Peyer's patch (tissue), 4 donors: Measurements from ENCODE around the gene OSBPL10. TPM values are rescaled to one million over a fixed set of nuclear protein-coding genes. Genes with fewer than 3 reads are reported as not detected.

Experiments used
- DNase-seq, 3 donors: peaks; one replicate each; pipeline ENCODE4 v3.0.0-alpha.2; 2017 to 2019
- H3K27ac ChIP-seq, 4 donors: fragments of 200-600 bp; sonication (generic); one replicate each; pipeline ENCODE4 v1.5.1; 2016 to 2019
- H3K27me3 ChIP-seq, 2 donors: fragments of 200-600 bp; sonication (generic); one replicate each; pipeline ENCODE4 v1.5.1; 2019
- H3K36me3 ChIP-seq, 3 donors: fragments of 200-600 bp; sonication (generic); one replicate each; pipeline ENCODE4 v1.5.1; 2016 to 2019
- H3K4me1 ChIP-seq, 4 donors: fragments of 200-600 bp; sonication (generic); one replicate each; pipeline ENCODE4 v1.5.1; 2016 to 2019
- H3K4me3 ChIP-seq, 4 donors: fragments of 200-600 bp; sonication (generic); 1 replicate in 3 of 4; 2 replicates in 1 of 4; pipeline ENCODE4 v1.5.1; 2016 to 2019; ENCODE audit warnings: mild to moderate bottlenecking in 1 of 4
- H3K9me3 ChIP-seq, 4 donors: fragments of 200-600 bp; sonication (generic); one replicate each; pipeline ENCODE4 v1.5.1; 2016 to 2019; ENCODE audit warnings: mild to moderate bottlenecking in 1 of 4
- CTCF ChIP-seq, 6 experiments: fragments of 450-650 bp in 4 of 6; fragments of 200-600 bp in 2 of 6; sonication (generic) in 1 of 6; IDR thresholded peaks; one replicate each; pipeline ENCODE4 v1.5.1; 2017 to 2019; ENCODE audit warnings: antibody characterized with exemption in 6 of 6, mild to moderate bottlenecking in 3 of 6, moderate library complexity in 1 of 6
- POLR2A ChIP-seq, 2 donors: fragments of 450-650 bp; IDR thresholded peaks; one replicate each; pipeline ENCODE4 v1.5.1; 2017; ENCODE audit warnings: antibody characterized with exemption in 2 of 2, mild to moderate bottlenecking in 2 of 2, moderate library complexity in 2 of 2
- total RNA-seq, 4 donors: library from RNA; depleted of rRNA; stranded (reverse); fragments of >200 nt; gene quantifications; one replicate each; pipeline ENCODE4 v1.1.0, GENCODE V29; 2016

The OSBPL10 gene
- total RNA-seq, 4 donors from 2014 or later, result 18.5 to 128 (median 60.5) TPM

GRCh38 chr3:31853580-31853979 lies 127.5 kb downstream of the OSBPL10 start:
- no peaks in the 10 kb centered on the region for H3K27me3 ChIP-seq
- H3K4me3 ChIP-seq, result no peak overlapping the region
- peak in 2 of 3 donors; percentile 66 to 73 for DNase-seq
- TF ChIP-seq POLR2A (IDR thresholded peaks at IDR 0.05), result no peak
- no peak for TF ChIP-seq CTCF (IDR thresholded peaks at IDR 0.05)
- H3K27ac ChIP-seq, result peak overlapping the region in 1 of 4 donors; percentile 47
- H3K9me3 ChIP-seq, result no peaks in the 10 kb centered on the region
- no peaks in the 10 kb centered on the region for H3K4me1 ChIP-seq
- no peaks in the 10 kb centered on the region for H3K36me3 ChIP-seq

- DNase-seq, result no peak
- TF ChIP-seq POLR2A (IDR thresholded peaks at IDR 0.05) (no peak), CTCF (IDR thresholded peaks at IDR 0.05) (no peak)
- Histone ChIP-seq H3K36me3 (no peaks in the 10 kb centered on the region), H3K4me1 (no peaks in the 10 kb centered on the region), H3K4me3 (no peak overlapping the region), H3K9me3 (no peaks in the 10 kb centered on the region), H3K27ac (no peak overlapping the region), H3K27me3 (no peaks in the 10 kb centered on the region)
Measured at GRCh38 chr3:31851278-31851677, 129.8 kb downstream of the OSBPL10 start.

- Histone ChIP-seq H3K9me3 (no peaks in the 10 kb centered on the region), H3K27me3 (no peaks in the 10 kb centered on the region), H3K4me1 (no peaks in the 10 kb centered on the region), H3K4me3 (no peak overlapping the region), H3K36me3 (no peaks in the 10 kb centered on the region), H3K27ac (no peak overlapping the region)
- no peak for TF ChIP-seq POLR2A (IDR thresholded peaks at IDR 0.05)
- TF ChIP-seq CTCF (IDR thresholded peaks at IDR 0.05), result no peak
- no peak for DNase-seq
Measured at GRCh38 chr3:31848911-31849310, 132.2 kb downstream of the OSBPL10 start.

GRCh38 chr3:31848163-31848818 lies 132.8 kb downstream of the OSBPL10 start:
- Histone ChIP-seq H3K36me3 (no peaks in the 10 kb centered on the region), H3K4me1 (no peaks in the 10 kb centered on the region), H3K4me3 (no peak overlapping the region), H3K27me3 (no peaks in the 10 kb centered on the region), H3K27ac (no peak overlapping the region), H3K9me3 (no peaks in the 10 kb centered on the region)
- no peak for DNase-seq
- TF ChIP-seq POLR2A (IDR thresholded peaks at IDR 0.05), result no peak
- no peak for TF ChIP-seq CTCF (IDR thresholded peaks at IDR 0.05)

GRCh38 chr3:31847760-31848159 lies 133.3 kb downstream of the OSBPL10 start:
- no peaks in the 10 kb centered on the region for H3K9me3 ChIP-seq
- no peak overlapping the region for H3K27ac ChIP-seq
- H3K4me1 ChIP-seq, result no peaks in the 10 kb centered on the region
- no peak overlapping the region for H3K4me3 ChIP-seq
- no peak for DNase-seq
- H3K36me3 ChIP-seq, result no peaks in the 10 kb centered on the region
- TF ChIP-seq CTCF (IDR thresholded peaks at IDR 0.05) (no peak), POLR2A (IDR thresholded peaks at IDR 0.05) (no peak)
- H3K27me3 ChIP-seq, result no peaks in the 10 kb centered on the region

- DNase-seq, result no peak
- no peak overlapping the region for H3K27ac ChIP-seq
- H3K36me3 ChIP-seq, result no peaks in the 10 kb centered on the region
- no peak for TF ChIP-seq CTCF (IDR thresholded peaks at IDR 0.05)
- no peak for TF ChIP-seq POLR2A (IDR thresholded peaks at IDR 0.05)
- no peaks in the 10 kb centered on the region for H3K27me3 ChIP-seq
- H3K4me1 ChIP-seq, result no peaks in the 10 kb centered on the region
- H3K4me3 ChIP-seq, result no peak overlapping the region
- no peaks in the 10 kb centered on the region for H3K9me3 ChIP-seq
Measured at GRCh38 chr3:31841515-31841914, 139.5 kb downstream of the OSBPL10 start.
